Sigmoid colon (tissue), 7 donors: ENCODE results near the gene PLPP4. TPM values are rescaled to one million over a fixed set of nuclear protein-coding genes. Genes with fewer than 3 reads are reported as not detected.

ENCODE experiments used
- DNase-seq: peaks from one replicate; pipeline ENCODE4 v3.0.0-alpha.2; 2019
- H3K27ac ChIP-seq, 4 donors: fragments of 200-600 bp; sonication (generic); one replicate each; pipeline ENCODE4 v1.5.1; 2016 to 2019; ENCODE audit warnings: mild to moderate bottlenecking in 1 of 4
- H3K27me3 ChIP-seq, 3 donors: fragments of 200-600 bp; sonication (generic); one replicate each; pipeline ENCODE4 v1.5.1; 2019; ENCODE audit warnings: mild to moderate bottlenecking in 1 of 3
- H3K36me3 ChIP-seq, 4 donors: fragments of 200-600 bp; sonication (generic); one replicate each; pipeline ENCODE4 v1.5.1; 2016 to 2019
- H3K4me1 ChIP-seq, 4 donors: fragments of 200-600 bp; sonication (generic); one replicate each; pipeline ENCODE4 v1.5.1; 2017 to 2019
- H3K4me3 ChIP-seq, 4 donors: fragments of 200-600 bp; sonication (generic); one replicate each; pipeline ENCODE4 v1.5.1; 2017 to 2019; ENCODE audit warnings: mild to moderate bottlenecking in 2 of 4, moderate library complexity in 1 of 4
- H3K9me3 ChIP-seq, 4 donors: fragments of 200-600 bp in 3 of 4; sonication (generic) in 3 of 4; one replicate each; pipeline versions ENCODE4 v1.5.1 to v1.6.1; 2013 to 2019
- EP300 ChIP-seq, 4 donors: sonication (generic); formaldehyde crosslinking; IDR thresholded peaks; one replicate each; pipeline ENCODE4 v1.6.1; 2017; ENCODE audit warnings: antibody characterized with exemption in 4 of 4
- POLR2A ChIP-seq, 2 donors: fragments of 450-650 bp; IDR thresholded peaks; one replicate each; pipeline ENCODE4 v1.6.1; 2016; ENCODE audit warnings: antibody characterized with exemption in 2 of 2, mild to moderate bottlenecking in 2 of 2, moderate library complexity in 2 of 2
- POLR2AphosphoS5 ChIP-seq, 4 donors: sonication (generic); formaldehyde crosslinking; IDR thresholded peaks; one replicate each; pipeline ENCODE4 v1.6.1; 2017; ENCODE audit warnings: antibody characterized with exemption in 4 of 4
- WGBS, 2 donors: extraction: QIAGEN DNeasy Blood & Tissue Kit; methylation state at CpG; one replicate each; pipeline ENCODE4 v1.1.7; 2013; 5-methylcytosine and 5-hydroxymethylcytosine counted together
- intact Hi-C: fragments of 100-400 bp; cut with DNase I; formaldehyde crosslinking; loops from one replicate; pipeline ENCODE4 v1.15.1; 2023
- polyA plus RNA-seq, 3 donors: library from polyadenylated mRNA; stranded (reverse); fragments of 200-250 nt; gene quantifications; one replicate each; pipeline ENCODE4 v1.2.3, GENCODE V29; 2013
- total RNA-seq, 4 donors: library from RNA; depleted of rRNA; stranded (reverse); fragments of >200 nt; gene quantifications; one replicate each; pipeline ENCODE4 v1.1.0, GENCODE V29; 2016
- TF ChIP-seq, protein P1 (sequence below), 4 experiments: fragments of 450-650 bp in 3 of 4; fragments of 200-600 bp in 1 of 4; IDR thresholded peaks; one replicate each; pipeline ENCODE4 v1.5.1; 2016 to 2019; ENCODE audit warnings: antibody characterized with exemption in 4 of 4, mild to moderate bottlenecking in 3 of 4, moderate library complexity in 2 of 4
- donor health status: healthy with polysubstance abuse.
- donor health status: Bipolar disorder and iron deficiency.
- donor health status: healthy.

Gene PLPP4
- total and polyA plus RNA-seq, 7 donors: 0.96 to 3.2 (median 2.6) TPM; not detected in 2

DNA sequence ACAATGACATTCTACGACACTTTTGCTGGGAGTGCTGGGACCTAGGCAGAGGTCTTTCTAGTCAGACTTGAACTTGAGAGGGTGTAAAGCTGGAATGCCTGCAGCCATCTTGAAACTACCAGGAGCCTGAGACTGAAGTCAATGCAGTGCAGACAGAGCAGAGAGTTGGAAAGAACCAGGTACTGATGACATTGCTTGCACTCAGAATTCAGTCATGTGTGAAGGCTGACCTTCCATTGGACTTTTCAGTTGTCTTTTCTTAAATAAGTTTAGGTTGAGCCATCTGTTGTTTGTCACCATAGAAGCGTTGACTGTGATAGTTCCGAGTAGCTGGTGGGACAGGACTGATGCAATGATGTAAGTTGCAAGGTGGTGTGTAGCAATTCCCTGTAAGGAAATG lies 3.1 kb upstream of the PLPP4 start:
- TF ChIP-seq EP300 (IDR thresholded peaks at IDR 0.05): no peak
- TF ChIP-seq, protein P1, sequence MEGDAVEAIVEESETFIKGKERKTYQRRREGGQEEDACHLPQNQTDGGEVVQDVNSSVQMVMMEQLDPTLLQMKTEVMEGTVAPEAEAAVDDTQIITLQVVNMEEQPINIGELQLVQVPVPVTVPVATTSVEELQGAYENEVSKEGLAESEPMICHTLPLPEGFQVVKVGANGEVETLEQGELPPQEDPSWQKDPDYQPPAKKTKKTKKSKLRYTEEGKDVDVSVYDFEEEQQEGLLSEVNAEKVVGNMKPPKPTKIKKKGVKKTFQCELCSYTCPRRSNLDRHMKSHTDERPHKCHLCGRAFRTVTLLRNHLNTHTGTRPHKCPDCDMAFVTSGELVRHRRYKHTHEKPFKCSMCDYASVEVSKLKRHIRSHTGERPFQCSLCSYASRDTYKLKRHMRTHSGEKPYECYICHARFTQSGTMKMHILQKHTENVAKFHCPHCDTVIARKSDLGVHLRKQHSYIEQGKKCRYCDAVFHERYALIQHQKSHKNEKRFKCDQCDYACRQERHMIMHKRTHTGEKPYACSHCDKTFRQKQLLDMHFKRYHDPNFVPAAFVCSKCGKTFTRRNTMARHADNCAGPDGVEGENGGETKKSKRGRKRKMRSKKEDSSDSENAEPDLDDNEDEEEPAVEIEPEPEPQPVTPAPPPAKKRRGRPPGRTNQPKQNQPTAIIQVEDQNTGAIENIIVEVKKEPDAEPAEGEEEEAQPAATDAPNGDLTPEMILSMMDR (IDR thresholded peaks at IDR 0.05): no peak
- no peak for TF ChIP-seq POLR2AphosphoS5 (IDR thresholded peaks at IDR 0.05)
- no peak for TF ChIP-seq POLR2A (IDR thresholded peaks at IDR 0.05)
- Histone ChIP-seq H3K4me3 (no peak overlapping the region), H3K9me3 (no peaks in the 10 kb centered on the region), H3K4me1 (peaks cover 0 to 18% (median 18%) of the 10 kb centered on the region in 4 donors), H3K36me3 (no peaks in the 10 kb centered on the region), H3K27me3 (peaks cover 5 to 21% (median 14%) of the 10 kb centered on the region in 3 donors), H3K27ac (no peak overlapping the region)
- whole genome bisulfite sequencing, 2 donors: 78 to 79% methylated on average over 3 of the region's 3 CpGs
- intact Hi-C loops: no loop called here
- no peak for DNase-seq

DNA sequence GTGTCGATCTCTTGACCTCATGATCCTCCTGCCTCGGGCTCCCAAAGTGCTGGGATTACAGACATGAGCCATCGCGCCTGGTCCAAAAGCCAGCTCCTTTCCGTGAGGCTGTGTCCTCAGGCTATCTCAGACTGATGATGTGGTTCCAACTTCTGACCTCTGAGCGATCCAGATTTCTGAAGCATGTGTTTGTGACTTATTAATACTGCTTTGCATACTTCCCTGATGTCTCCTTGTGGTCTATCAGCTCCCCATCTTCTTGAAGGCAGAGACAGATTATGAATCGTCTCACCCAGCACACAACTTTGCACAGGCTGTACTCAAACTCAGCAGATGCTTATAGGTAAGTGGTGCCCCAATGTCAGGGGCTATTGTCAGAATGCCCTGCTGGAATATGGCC lies 2.0 kb upstream of the PLPP4 start:
- 87% methylated on average over 7 of the region's 7 CpGs for WGBS, 2 donors
- no peaks in the 10 kb centered on the region for H3K36me3 ChIP-seq
- peaks cover 9 to 32% (median 20%) of the 10 kb centered on the region in 3 donors for H3K27me3 ChIP-seq
- H3K4me3 ChIP-seq: no peak overlapping the region
- no peaks in the 10 kb centered on the region for H3K9me3 ChIP-seq
- intact Hi-C loops: no loop called here
- H3K4me1 ChIP-seq: peaks cover 0 to 18% (median 18%) of the 10 kb centered on the region in 4 donors
- no peak for DNase-seq
- TF ChIP-seq, protein P1 (IDR thresholded peaks at IDR 0.05): no peak
- TF ChIP-seq POLR2A (IDR thresholded peaks at IDR 0.05): no peak
- no peak for TF ChIP-seq EP300 (IDR thresholded peaks at IDR 0.05)
- no peak for TF ChIP-seq POLR2AphosphoS5 (IDR thresholded peaks at IDR 0.05)
- no peak overlapping the region for H3K27ac ChIP-seq

DNA sequence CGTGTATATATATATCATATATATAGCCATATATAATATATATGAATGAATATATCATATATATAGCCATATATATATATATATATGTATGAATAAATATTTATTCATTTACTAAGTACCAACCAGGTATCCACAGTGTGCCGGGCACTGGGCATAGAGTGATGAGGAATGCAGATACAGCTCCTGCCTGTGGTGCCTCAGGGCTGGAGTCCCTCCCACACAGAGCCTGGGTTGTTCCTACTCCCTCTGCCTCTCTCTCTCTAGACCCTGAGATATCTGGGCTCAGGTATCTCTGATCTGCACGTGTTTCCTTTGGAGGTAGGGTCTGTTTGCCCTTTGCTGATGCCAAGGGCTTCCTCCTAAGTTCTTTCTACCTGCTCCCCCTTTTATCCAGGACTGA lies 1.4 kb upstream of the PLPP4 start:
- WGBS, 2 donors: 45 to 70% methylated on average over 3 of the region's 3 CpGs
- intact Hi-C loops: no loop called here
- TF ChIP-seq, protein P1 (IDR thresholded peaks at IDR 0.05): no peak
- TF ChIP-seq EP300 (IDR thresholded peaks at IDR 0.05) (no peak), POLR2A (IDR thresholded peaks at IDR 0.05) (no peak), POLR2AphosphoS5 (IDR thresholded peaks at IDR 0.05) (no peak)
- Histone ChIP-seq H3K9me3 (no peaks in the 10 kb centered on the region), H3K36me3 (no peaks in the 10 kb centered on the region), H3K27ac (no peak overlapping the region), H3K27me3 (peaks cover 9 to 38% (median 20%) of the 10 kb centered on the region in 3 donors), H3K4me1 (peaks cover 0 to 18% (median 18%) of the 10 kb centered on the region in 4 donors), H3K4me3 (no peak overlapping the region)
- no peak for DNase-seq

DNA sequence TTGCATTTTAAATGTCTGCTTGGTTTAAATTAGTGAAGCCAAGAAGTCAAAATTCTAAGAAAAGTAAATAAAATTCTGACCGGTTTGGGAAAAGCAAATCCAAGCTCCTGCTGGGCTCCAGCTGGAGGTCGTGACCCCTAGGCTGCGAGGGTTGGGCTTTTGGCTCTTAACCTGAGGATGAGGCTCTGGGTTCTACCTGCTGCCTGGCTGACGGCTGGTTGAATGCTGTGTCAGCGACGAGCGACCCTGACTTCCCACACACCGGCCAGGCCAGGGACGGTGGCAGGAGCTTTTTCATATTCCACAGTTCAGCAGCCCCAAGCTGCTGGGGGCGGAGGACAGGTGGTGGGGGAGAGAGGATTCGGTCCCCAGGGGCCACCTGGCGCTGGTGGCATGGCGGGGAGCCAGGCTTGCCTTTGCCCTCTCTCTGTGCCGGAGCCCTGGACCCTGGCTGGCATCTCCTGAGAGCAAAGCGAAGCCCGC lies 843 bp upstream of the PLPP4 start:
- 7 to 11% methylated on average over 16 of the region's 16 CpGs for WGBS, 2 donors
- peaks cover 0 to 18% (median 18%) of the 10 kb centered on the region in 4 donors for H3K4me1 ChIP-seq
- no peak overlapping the region for H3K27ac ChIP-seq
- H3K36me3 ChIP-seq: no peaks in the 10 kb centered on the region
- TF ChIP-seq EP300 (IDR thresholded peaks at IDR 0.05) (no peak), POLR2A (IDR thresholded peaks at IDR 0.05) (no peak), POLR2AphosphoS5 (IDR thresholded peaks at IDR 0.05) (no peak)
- TF ChIP-seq, protein P1 (IDR thresholded peaks at IDR 0.05): no peak
- intact Hi-C loops: no loop called here
- peaks cover 9 to 44% (median 24%) of the 10 kb centered on the region in 3 donors for H3K27me3 ChIP-seq
- DNase-seq: no peak
- H3K4me3 ChIP-seq: peak overlapping the region in 3 of 4 donors; percentile 47 to 59 (median 56)
- H3K9me3 ChIP-seq: no peaks in the 10 kb centered on the region
